Left lung (tissue), 10 donors: ENCODE results near the gene NRG3. TPM values are rescaled to one million over a fixed set of nuclear protein-coding genes. Genes with fewer than 3 reads are reported as not detected.

ENCODE experiments used
- ATAC-seq: fragments of 200-7000 bp; cut with Tn5 transposase; one replicate; pipeline ENCODE4 v1.9.1; 2020; ENCODE audit warnings: moderate library complexity
- DNase-seq, 4 donors: peaks; one replicate each; pipeline ENCODE4 v3.0.0-alpha.2; 2013 to 2020
- H3K27ac ChIP-seq, 2 donors: fragments of 200-600 bp; sonication (generic) in 1 of 2; one replicate each; pipeline versions ENCODE4 v1.5.0 to v1.8.0; 2020 to 2021
- H3K27me3 ChIP-seq, 2 donors: fragments of 200-600 bp; sonication (generic) in 1 of 2; one replicate each; pipeline versions ENCODE4 v1.5.0 to v1.8.0; 2020 to 2021
- H3K36me3 ChIP-seq, 2 donors: fragments of 200-600 bp; sonication (generic) in 1 of 2; one replicate each; pipeline versions ENCODE4 v1.5.0 to v1.8.0; 2020 to 2021
- H3K4me1 ChIP-seq, 2 donors: fragments of 200-600 bp; one replicate each; pipeline ENCODE4 v1.8.0; 2021
- H3K4me3 ChIP-seq, 2 donors: fragments of 200-600 bp; sonication (generic) in 1 of 2; one replicate each; pipeline versions ENCODE4 v1.5.0 to v1.8.0; 2020 to 2021; ENCODE audit warnings: mild to moderate bottlenecking in 1 of 2
- H3K9me3 ChIP-seq, 2 donors: fragments of 200-600 bp; sonication (generic) in 1 of 2; one replicate each; pipeline versions ENCODE4 v1.5.0 to v1.8.0; 2020 to 2021
- CTCF ChIP-seq, 2 donors: fragments of 200-600 bp; sonication (generic) in 1 of 2; IDR thresholded peaks; one replicate each; pipeline versions ENCODE4 v1.5.0 to v1.8.0; 2021; ENCODE audit warnings: antibody characterized with exemption in 2 of 2
- intact Hi-C, 2 donors: fragments of 100-400 bp; cut with DNase I; formaldehyde crosslinking; loops; one replicate each; pipeline versions ENCODE4 v1.11.2 to v1.14.2; 2022
- polyA plus RNA-seq, 6 donors: library from polyadenylated mRNA; unstranded; fragments of 120-200 nt; gene quantifications; one replicate each; pipeline ENCODE4 v1.2.1, GENCODE V29; 2013; ENCODE audit not compliant: insufficient read length in 6 of 6
- total RNA-seq, 2 donors: library from RNA; stranded (reverse); fragmentation: NEBNext Ultra II Directional; extraction: Animal tissue kit (Norgen Biotek cat#: 25700); gene quantifications; one replicate each; pipeline ENCODE4 v1.2.1, GENCODE V29; 2021
- donor health status: DM: no; HTN: yes; CAD: no.
- donor health status: DM: no; HTN: no; CAD: no.

Gene NRG3
- total and polyA plus RNA-seq, 8 donors, result 1.0 to 1.7 (median 1.1) TPM

GRCh38 chr10:82889728-82890127 lies 1014.7 kb downstream of the NRG3 start:
- Histone ChIP-seq H3K4me3 (no peak overlapping the region), H3K27me3 (no peaks in the 10 kb centered on the region), H3K27ac (no peak overlapping the region), H3K36me3 (no peaks in the 10 kb centered on the region), H3K9me3 (no peaks in the 10 kb centered on the region), H3K4me1 (no peaks in the 10 kb centered on the region)
- no peak for DNase-seq
- intact Hi-C loops, result no loop called here
- no peak for TF ChIP-seq CTCF (IDR thresholded peaks at IDR 0.05)
- ATAC-seq, result no peak

- Histone ChIP-seq H3K27ac (no peak overlapping the region), H3K4me3 (no peak overlapping the region), H3K36me3 (no peaks in the 10 kb centered on the region), H3K9me3 (no peaks in the 10 kb centered on the region), H3K27me3 (no peaks in the 10 kb centered on the region), H3K4me1 (no peaks in the 10 kb centered on the region)
- DNase-seq, result no peak
- TF ChIP-seq CTCF (IDR thresholded peaks at IDR 0.05), result no peak
- intact Hi-C loops, result no loop called here
- ATAC-seq, result no peak
These were observed 1015.6 kb downstream of the NRG3 start for GRCh38 chr10:82890573-82890972.

- intact Hi-C loops, result no loop called here
- H3K27me3 ChIP-seq, result no peaks in the 10 kb centered on the region
- TF ChIP-seq CTCF (IDR thresholded peaks at IDR 0.05), result no peak
- no peaks in the 10 kb centered on the region for H3K36me3 ChIP-seq
- DNase-seq (no peak), ATAC-seq (no peak)
- H3K27ac ChIP-seq, result no peak overlapping the region
- H3K4me3 ChIP-seq, result no peak overlapping the region
- H3K4me1 ChIP-seq, result no peaks in the 10 kb centered on the region
- H3K9me3 ChIP-seq, result no peaks in the 10 kb centered on the region
These were observed 1033.1 kb downstream of the NRG3 start for GRCh38 chr10:82908096-82908495.

- intact Hi-C loops, result no loop called here
- no peak for DNase-seq
- no peak for ATAC-seq
- Histone ChIP-seq H3K9me3 (no peaks in the 10 kb centered on the region), H3K4me3 (no peak overlapping the region), H3K36me3 (no peaks in the 10 kb centered on the region), H3K27ac (no peak overlapping the region), H3K4me1 (no peaks in the 10 kb centered on the region), H3K27me3 (no peaks in the 10 kb centered on the region)
- TF ChIP-seq CTCF (IDR thresholded peaks at IDR 0.05), result no peak
These were observed 1033.8 kb downstream of the NRG3 start for GRCh38 chr10:82908751-82909150.

GRCh38 chr10:82910301-82910700 lies 1035.3 kb downstream of the NRG3 start:
- Histone ChIP-seq H3K36me3 (no peaks in the 10 kb centered on the region), H3K4me3 (no peak overlapping the region), H3K27ac (no peak overlapping the region), H3K9me3 (no peaks in the 10 kb centered on the region), H3K27me3 (no peaks in the 10 kb centered on the region), H3K4me1 (no peaks in the 10 kb centered on the region)
- TF ChIP-seq CTCF (IDR thresholded peaks at IDR 0.05), result no peak
- intact Hi-C loops, result no loop called here
- DNase-seq (no peak), ATAC-seq (no peak)
